HG02840 (cell line): ENCODE results near the gene CROCC2.

ENCODE experiments used
- ATAC-seq: cut with Tn5 transposase; IDR thresholded peaks from one replicate; pipeline ENCODE4 v1.9.1; 2021; ENCODE audit warnings: mild to moderate bottlenecking, moderate library complexity, moderate number of reproducible peaks; ENCODE audit not compliant: unreplicated experiment, low FRiP score

CROCC2 gene

GRCh38 chr2:240994171-240994896 lies 88.2 kb downstream of the CROCC2 start:
- no peak for ATAC-seq

- no peak for ATAC-seq
Observed at GRCh38 chr2:240995041-240996021, 89.2 kb downstream of the CROCC2 start.

- ATAC-seq: no peak
Observed at GRCh38 chr2:240996161-240996833, 90.2 kb downstream of the CROCC2 start.

GRCh38 chr2:240996834-240997140 lies 90.7 kb downstream of the CROCC2 start:
- no peak for ATAC-seq

- no peak for ATAC-seq
Observed at GRCh38 chr2:240997141-240997855, 91.2 kb downstream of the CROCC2 start.

- ATAC-seq: no peak
Observed at GRCh38 chr2:240997856-240998705, 91.9 kb downstream of the CROCC2 start, which contains the start of gene SNED1. TSS of gene SNED1 (plus strand) at chr2:240998618. CDS start at chr2:240998838, 220 bp downstream.

GRCh38 chr2:240998706-240998994 lies 92.5 kb downstream of the CROCC2 start:
- no peak for ATAC-seq

- ATAC-seq: no peak
Observed at GRCh38 chr2:240998995-240999791, 93.1 kb downstream of the CROCC2 start.

- no peak for ATAC-seq
Observed at GRCh38 chr2:240999873-241000541, 93.9 kb downstream of the CROCC2 start.

- ATAC-seq: no peak
Observed at GRCh38 chr2:241000831-241001321, 94.7 kb downstream of the CROCC2 start.

GRCh38 chr2:241001413-241002274 lies 95.5 kb downstream of the CROCC2 start:
- ATAC-seq: no peak

GRCh38 chr2:241002275-241003046 lies 96.3 kb downstream of the CROCC2 start:
- no peak for ATAC-seq

GRCh38 chr2:241003047-241003360 lies 96.9 kb downstream of the CROCC2 start:
- ATAC-seq: no peak

- no peak for ATAC-seq
Observed at GRCh38 chr2:241003369-241003768, 97.2 kb downstream of the CROCC2 start.

- ATAC-seq: no peak
Observed at GRCh38 chr2:241003830-241004564, 97.9 kb downstream of the CROCC2 start.

GRCh38 chr2:241005569-241005968 lies 99.4 kb downstream of the CROCC2 start:
- no peak for ATAC-seq
